Psoas muscle (tissue), 8 donors: Measurements from ENCODE around the gene JOSD2. TPM values are rescaled to one million over a fixed set of nuclear protein-coding genes. Genes with fewer than 3 reads are reported as not detected.

Source experiments
- ATAC-seq, 4 donors: fragments of 200-7000 bp; cut with Tn5 transposase; one replicate each; pipeline ENCODE4 v1.9.1; 2020; ENCODE audit warnings: moderate library complexity in 3 of 4, mild to moderate bottlenecking in 2 of 4
- DNase-seq, 2 donors: peaks; one replicate each; pipeline ENCODE4 v3.0.0-alpha.2; 2020
- H3K27ac ChIP-seq: fragments of 200-600 bp; one replicate; pipeline ENCODE4 v1.8.0; 2022
- H3K27me3 ChIP-seq, 3 donors: fragments of 200-600 bp in 1 of 3; one replicate each; pipeline versions ENCODE4 v1.6.1 to v1.8.0; 2013 to 2022; ENCODE audit warnings: low read length in 2 of 3, mild to moderate bottlenecking in 2 of 3, moderate library complexity in 1 of 3; ENCODE audit not compliant: insufficient read depth in 3 of 3
- H3K36me3 ChIP-seq, 2 donors: fragments of 200-600 bp in 1 of 2; one replicate each; pipeline versions ENCODE4 v1.6.1 to v1.8.0; 2013 to 2022; ENCODE audit warnings: low read depth in 1 of 2, mild to moderate bottlenecking in 1 of 2, moderate library complexity in 1 of 2; ENCODE audit not compliant: insufficient read depth in 1 of 2
- H3K4me1 ChIP-seq: fragments of 200-600 bp; one replicate; pipeline ENCODE4 v1.8.0; 2022
- H3K4me3 ChIP-seq: fragments of 200-600 bp; one replicate; pipeline ENCODE4 v1.8.0; 2022; ENCODE audit warnings: mild to moderate bottlenecking
- H3K9me3 ChIP-seq: fragments of 200-600 bp; one replicate; pipeline ENCODE4 v1.8.0; 2022
- WGBS, 3 donors: extraction: QIAGEN DNeasy Blood & Tissue Kit; methylation state at CpG; one replicate each; pipeline versions ENCODE4 v1.1.6 to v1.1.7; 2013; 5-methylcytosine and 5-hydroxymethylcytosine counted together
- intact Hi-C, 2 donors: fragments of 100-400 bp; cut with DNase I; formaldehyde crosslinking; loops; one replicate each; pipeline versions ENCODE4 v1.11.0 to v1.14.2; 2022
- polyA plus RNA-seq, 3 donors: library from polyadenylated mRNA; stranded (reverse); fragments of 200-250 nt; gene quantifications; one replicate each; pipeline ENCODE4 v1.2.3, GENCODE V29; 2013
- total RNA-seq, 4 donors: library from RNA; stranded (reverse); fragmentation: NEBNext Ultra II Directional in 2 of 4; extraction: Animal tissue kit (Norgen Biotek cat#: 25700) in 2 of 4; gene quantifications; one replicate each; pipeline versions ENCODE4 v1.2.1 to v1.2.4, GENCODE V29; 2021 to 2023
- TF ChIP-seq, protein P1 (sequence below): fragments of 200-600 bp; IDR thresholded peaks from one replicate; pipeline ENCODE4 v1.8.0; 2022; ENCODE audit warnings: antibody characterized with exemption
- donor health status: healthy with polysubstance abuse.
- donor health status: DM: no; HTN: no; CAD: no; lungs with moderate emphysema.
- donor health status: Bipolar disorder and iron deficiency.
- donor health status: healthy.
- donor health status: DM: yes; HTN: yes; CAD: no.
- donor health status: DM: no; HTN: no; CAD: no.
- donor health status: DM: no; HTN: no; CAD: no.
- donor health status: DM: yes; HTN: yes; CAD: no.

The JOSD2 gene
- total and polyA plus RNA-seq, 7 donors = 28.5 to 87.2 (median 41.0) TPM

DNA sequence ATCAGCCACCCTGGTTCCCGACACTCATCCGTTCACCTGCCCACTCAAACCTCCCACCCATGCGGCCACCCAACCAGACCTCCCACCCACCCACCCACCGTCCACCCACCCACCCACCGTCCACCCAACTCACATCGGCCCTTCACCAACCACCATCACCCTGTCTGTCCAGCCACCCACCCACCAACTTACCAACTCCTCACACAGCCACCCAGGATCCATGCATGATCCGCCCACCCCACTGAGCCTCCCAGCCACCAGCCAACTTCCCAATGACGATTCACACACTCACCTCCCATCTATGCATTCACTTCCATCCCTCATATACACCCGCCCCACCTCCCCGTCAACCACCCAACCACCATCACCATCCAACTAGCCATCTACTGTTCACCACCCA is 4.3 kb downstream of the JOSD2 start:
- no peaks in the 10 kb centered on the region for H3K27me3 ChIP-seq
- intact Hi-C loops = no loop called here
- H3K4me1 ChIP-seq = peaks cover 7% of the 10 kb centered on the region
- H3K36me3 ChIP-seq = peaks cover 0 to 10% of the 10 kb centered on the region in 2 donors
- DNase-seq (no peak), ATAC-seq (no peak)
- 93 to 95% (median 93%) methylated on average over 6 to 10 of the region's 10 CpGs for WGBS, 3 donors
- no peak overlapping the region for H3K4me3 ChIP-seq
- TF ChIP-seq, protein P1, sequence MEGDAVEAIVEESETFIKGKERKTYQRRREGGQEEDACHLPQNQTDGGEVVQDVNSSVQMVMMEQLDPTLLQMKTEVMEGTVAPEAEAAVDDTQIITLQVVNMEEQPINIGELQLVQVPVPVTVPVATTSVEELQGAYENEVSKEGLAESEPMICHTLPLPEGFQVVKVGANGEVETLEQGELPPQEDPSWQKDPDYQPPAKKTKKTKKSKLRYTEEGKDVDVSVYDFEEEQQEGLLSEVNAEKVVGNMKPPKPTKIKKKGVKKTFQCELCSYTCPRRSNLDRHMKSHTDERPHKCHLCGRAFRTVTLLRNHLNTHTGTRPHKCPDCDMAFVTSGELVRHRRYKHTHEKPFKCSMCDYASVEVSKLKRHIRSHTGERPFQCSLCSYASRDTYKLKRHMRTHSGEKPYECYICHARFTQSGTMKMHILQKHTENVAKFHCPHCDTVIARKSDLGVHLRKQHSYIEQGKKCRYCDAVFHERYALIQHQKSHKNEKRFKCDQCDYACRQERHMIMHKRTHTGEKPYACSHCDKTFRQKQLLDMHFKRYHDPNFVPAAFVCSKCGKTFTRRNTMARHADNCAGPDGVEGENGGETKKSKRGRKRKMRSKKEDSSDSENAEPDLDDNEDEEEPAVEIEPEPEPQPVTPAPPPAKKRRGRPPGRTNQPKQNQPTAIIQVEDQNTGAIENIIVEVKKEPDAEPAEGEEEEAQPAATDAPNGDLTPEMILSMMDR = no peak
- H3K9me3 ChIP-seq = no peaks in the 10 kb centered on the region
- H3K27ac ChIP-seq = no peak overlapping the region

DNA sequence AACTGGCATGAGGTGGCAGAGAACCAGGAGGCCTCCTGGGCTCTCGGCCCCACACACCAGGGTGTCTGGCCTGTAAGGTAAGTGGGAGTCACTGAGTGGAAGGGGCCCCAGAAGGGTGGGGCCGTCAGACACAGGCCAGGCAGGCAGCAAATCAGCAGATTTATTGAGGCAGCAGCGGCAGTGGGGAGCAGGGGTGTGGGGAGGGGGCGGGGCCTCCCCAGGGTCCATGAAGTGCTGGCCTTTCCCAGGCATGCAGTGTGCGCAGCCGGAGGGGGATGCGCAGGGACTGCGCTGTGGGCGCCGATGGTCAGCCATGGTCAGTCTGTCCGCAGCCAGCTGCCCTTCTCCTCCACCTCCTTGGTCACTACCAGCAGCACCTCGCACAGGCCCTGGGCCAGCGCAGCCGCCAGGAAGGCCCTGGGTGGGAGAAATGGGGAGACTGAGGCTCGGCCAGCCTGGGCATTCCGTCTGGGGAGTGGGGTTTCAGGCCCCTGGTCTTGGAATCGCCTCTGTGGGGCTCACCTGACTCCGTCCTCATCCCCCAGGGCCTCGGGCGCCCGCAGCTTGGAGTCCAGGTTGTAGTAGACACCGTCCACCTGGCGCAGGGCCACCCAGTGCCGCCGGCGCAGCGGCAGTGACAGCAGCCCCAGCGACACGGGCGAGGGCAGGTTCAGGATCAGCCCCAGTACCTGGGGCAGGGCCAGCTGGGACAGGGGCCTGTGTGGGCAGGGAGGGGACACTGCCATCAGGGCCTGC is 5.0 kb downstream of the JOSD2 start:
- DNase-seq (peak in 1 of 2 donors; percentile 48), ATAC-seq (no peak)
- intact Hi-C loops = no loop called here
- no peaks in the 10 kb centered on the region for H3K27me3 ChIP-seq
- peaks cover 0 to 10% of the 10 kb centered on the region in 2 donors for H3K36me3 ChIP-seq
- H3K4me1 ChIP-seq = peaks cover 14% of the 10 kb centered on the region
- H3K4me3 ChIP-seq = no peak overlapping the region
- WGBS, 3 donors = 88 to 91% (median 89%) methylated on average over 27 to 30 of the region's 30 CpGs
- no peaks in the 10 kb centered on the region for H3K9me3 ChIP-seq
- TF ChIP-seq, protein P1 = no peak
- H3K27ac ChIP-seq = no peak overlapping the region

GRCh38 chr19:50501568-50502475 is 9.2 kb downstream of the JOSD2 start:
- peaks cover 0 to 10% of the 10 kb centered on the region in 2 donors for H3K36me3 ChIP-seq
- peak overlapping the region; percentile 94 for H3K27ac ChIP-seq
- no peaks in the 10 kb centered on the region for H3K9me3 ChIP-seq
- DNase-seq (peak; percentile 69 to 86), ATAC-seq (peak; percentile 47 to 69 (median 64))
- peaks cover 7% of the 10 kb centered on the region for H3K4me1 ChIP-seq
- intact Hi-C loops = loop anchor here in 1 of 2 donors (2.0 kb wide), 1 partner anchor 69 kb away; the partner anchor contains the start of gene MYBPC2
- TF ChIP-seq, protein P1 = no peak
- 32 to 41% (median 37%) methylated on average over 25 of the region's 25 CpGs for WGBS, 3 donors
- H3K27me3 ChIP-seq = no peaks in the 10 kb centered on the region
- H3K4me3 ChIP-seq = peak overlapping the region; percentile 68

DNA sequence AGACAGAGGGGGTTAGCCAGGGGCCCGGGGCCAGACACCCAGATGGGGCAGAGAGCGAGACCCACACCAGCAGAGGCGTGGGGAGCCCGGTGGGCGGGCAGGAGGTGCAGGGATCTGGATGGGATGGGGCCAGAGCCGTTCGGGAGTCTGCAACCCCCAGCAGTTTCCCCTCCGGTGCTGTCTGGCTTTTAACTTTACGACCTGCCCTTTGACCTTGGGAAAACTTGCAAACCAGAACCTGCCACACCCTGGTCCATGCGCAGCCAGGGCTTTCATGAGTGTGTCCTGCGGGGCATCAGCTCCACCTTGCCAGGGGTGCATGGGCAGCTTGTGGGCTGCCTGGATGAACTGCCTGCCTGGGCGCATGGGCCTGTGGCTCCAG is 9.8 kb downstream of the JOSD2 start:
- TF ChIP-seq, protein P1 = no peak
- no peaks in the 10 kb centered on the region for H3K9me3 ChIP-seq
- peaks cover 7% of the 10 kb centered on the region for H3K4me1 ChIP-seq
- peaks cover 0 to 9% of the 10 kb centered on the region in 2 donors for H3K36me3 ChIP-seq
- H3K27me3 ChIP-seq = no peaks in the 10 kb centered on the region
- intact Hi-C loops = loop anchor here in 1 of 2 donors (2.0 kb wide), 1 partner anchor 68 kb away; the partner anchor contains the start of gene MYBPC2
- peak overlapping the region; percentile 68 for H3K4me3 ChIP-seq
- DNase-seq (peak in 1 of 2 donors; percentile 56), ATAC-seq (peak; percentile 5 to 28 (median 18))
- 18 to 22% (median 19%) methylated on average over 12 of the region's 12 CpGs for WGBS, 3 donors
- peak overlapping the region; percentile 94 for H3K27ac ChIP-seq
